NB4 (cell line): ENCODE measurements around the gene NAT10.

Experiments used
- DNase-seq: peaks from one replicate; pipeline ENCODE4 v3.0.0; 2010; ENCODE audit warnings: low read depth
- H3K4me3 ChIP-seq: one replicate; pipeline ENCODE4 v1.5.1; 2011; ENCODE audit warnings: mild to moderate bottlenecking, low read depth, low read length, moderate library complexity
- MYC ChIP-seq: IDR thresholded peaks from 2 replicates; pipeline ENCODE4 v1.6.1; 2011; ENCODE audit warnings: low read depth, low read length
- POLR2A ChIP-seq: IDR thresholded peaks from 2 replicates; pipeline ENCODE4 v1.6.1; 2011; ENCODE audit warnings: mild to moderate bottlenecking; ENCODE audit not compliant: insufficient read length; ENCODE audit errors: extremely low read depth
- TF ChIP-seq, protein P1 (sequence below): IDR thresholded peaks from one replicate; pipeline ENCODE4 v1.5.1; 2012; ENCODE audit warnings: low read depth, low read length
- TF ChIP-seq, protein P2 (sequence below): IDR thresholded peaks from 2 replicates; pipeline ENCODE4 v1.6.1; 2011; ENCODE audit warnings: low read depth, low read length

The NAT10 gene

DNA sequence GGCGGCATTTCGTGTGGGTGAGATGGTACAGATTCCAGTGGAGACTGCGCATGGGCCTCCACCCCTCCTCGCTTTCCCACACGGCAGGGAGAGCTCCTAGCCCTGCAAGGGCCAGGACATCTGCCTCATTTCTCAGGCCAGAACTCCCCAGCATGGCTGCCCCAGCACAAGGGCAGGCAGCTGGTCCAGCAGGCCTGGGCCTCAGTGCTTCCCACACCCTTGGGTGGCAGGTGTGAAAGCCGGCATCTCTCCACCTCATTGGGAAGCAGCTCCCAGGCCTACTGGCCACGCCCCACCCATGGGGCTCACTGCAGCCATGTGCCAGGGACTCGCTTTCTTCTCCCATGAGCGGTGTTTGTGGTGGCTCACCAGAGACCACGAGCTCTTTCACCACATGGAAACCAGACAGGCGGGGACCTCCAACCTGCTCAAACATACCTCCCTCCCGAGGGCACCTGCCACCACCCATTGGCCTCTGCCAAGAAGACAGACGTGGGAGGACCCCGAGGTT is 79.1 kb downstream of the NAT10 start:
- peak; percentile 53 for DNase-seq
- TF ChIP-seq, protein P1, sequence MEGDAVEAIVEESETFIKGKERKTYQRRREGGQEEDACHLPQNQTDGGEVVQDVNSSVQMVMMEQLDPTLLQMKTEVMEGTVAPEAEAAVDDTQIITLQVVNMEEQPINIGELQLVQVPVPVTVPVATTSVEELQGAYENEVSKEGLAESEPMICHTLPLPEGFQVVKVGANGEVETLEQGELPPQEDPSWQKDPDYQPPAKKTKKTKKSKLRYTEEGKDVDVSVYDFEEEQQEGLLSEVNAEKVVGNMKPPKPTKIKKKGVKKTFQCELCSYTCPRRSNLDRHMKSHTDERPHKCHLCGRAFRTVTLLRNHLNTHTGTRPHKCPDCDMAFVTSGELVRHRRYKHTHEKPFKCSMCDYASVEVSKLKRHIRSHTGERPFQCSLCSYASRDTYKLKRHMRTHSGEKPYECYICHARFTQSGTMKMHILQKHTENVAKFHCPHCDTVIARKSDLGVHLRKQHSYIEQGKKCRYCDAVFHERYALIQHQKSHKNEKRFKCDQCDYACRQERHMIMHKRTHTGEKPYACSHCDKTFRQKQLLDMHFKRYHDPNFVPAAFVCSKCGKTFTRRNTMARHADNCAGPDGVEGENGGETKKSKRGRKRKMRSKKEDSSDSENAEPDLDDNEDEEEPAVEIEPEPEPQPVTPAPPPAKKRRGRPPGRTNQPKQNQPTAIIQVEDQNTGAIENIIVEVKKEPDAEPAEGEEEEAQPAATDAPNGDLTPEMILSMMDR, result no peak
- TF ChIP-seq POLR2A (no peak), MYC (no peak)
- TF ChIP-seq, protein P2, sequence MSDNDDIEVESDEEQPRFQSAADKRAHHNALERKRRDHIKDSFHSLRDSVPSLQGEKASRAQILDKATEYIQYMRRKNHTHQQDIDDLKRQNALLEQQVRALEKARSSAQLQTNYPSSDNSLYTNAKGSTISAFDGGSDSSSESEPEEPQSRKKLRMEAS, result 0 out of 2 replicates have a peak, but pooled peaks have one; percentile 7
- H3K4me3 ChIP-seq, result no peak overlapping the region

DNA sequence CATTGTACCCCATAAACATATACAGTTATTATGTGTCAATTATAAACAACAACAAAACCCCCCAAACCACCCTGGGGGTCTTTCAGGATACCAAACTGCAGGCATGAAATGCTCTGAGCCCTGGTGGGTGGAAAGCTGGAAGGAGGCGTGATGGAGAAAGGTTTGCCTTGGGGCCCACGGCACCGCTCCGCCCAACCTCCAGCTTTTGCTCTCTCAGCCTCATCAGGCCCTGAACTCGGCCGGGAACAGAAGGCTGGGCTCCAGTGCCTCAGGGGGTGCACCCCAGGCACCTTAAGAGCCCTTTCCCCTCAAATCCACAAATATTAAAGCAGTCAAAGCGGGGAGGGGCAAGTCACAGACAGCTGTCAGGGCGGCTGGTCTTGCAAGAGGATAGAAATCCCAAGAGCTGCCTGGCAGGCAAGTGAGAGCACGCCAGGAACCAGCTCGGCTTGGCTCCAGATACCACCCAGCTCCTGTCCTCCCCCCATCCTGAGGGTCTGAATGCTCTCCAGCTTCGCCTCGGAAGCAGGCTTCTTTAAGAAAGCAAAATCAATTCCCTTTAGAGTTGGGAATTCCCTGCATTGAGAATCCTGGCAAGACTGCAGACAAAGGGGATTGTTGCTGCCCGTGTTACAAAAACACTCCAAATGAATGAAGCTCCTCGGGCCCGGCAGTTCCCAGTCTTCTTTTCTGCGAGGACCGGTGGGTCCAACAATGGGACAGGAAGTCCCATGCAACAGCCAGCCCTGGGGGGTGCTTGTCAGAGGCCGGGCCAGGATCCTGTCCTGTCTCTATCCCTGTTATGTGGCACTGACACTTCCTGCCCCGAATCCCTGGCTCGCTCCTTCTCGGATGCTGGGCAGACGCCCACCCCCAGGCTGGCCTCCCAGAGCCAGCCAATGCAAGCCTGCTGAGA is 80.8 kb downstream of the NAT10 start:
- DNase-seq, result no peak
- H3K4me3 ChIP-seq, result no peak overlapping the region
- TF ChIP-seq POLR2A, result no peak
- TF ChIP-seq, protein P2, result no peak
- TF ChIP-seq, protein P1, result no peak
- TF ChIP-seq MYC, result no peak

DNA sequence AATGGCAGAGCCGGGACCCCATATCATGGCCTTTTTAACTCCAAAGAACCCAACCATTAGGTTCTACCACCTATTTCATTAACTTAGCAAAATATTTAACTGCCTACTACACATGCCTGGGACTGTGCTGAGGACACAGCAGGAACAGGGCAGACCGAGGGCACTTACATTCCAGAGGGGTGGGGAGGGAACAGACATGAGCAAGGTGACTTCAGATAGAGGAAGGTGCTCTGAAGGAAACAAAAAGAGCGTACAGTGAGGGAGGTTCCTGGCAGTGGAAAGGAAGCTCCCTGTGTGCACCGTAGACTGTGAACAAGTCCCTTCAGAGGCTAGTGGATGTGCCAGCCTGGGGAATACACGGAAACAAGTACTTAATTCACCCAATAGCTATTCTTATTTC is 82.8 kb downstream of the NAT10 start:
- H3K4me3 ChIP-seq, result no peak overlapping the region
- DNase-seq, result no peak
- TF ChIP-seq, protein P1, result no peak
- no peak for TF ChIP-seq POLR2A
- TF ChIP-seq MYC, result no peak
- TF ChIP-seq, protein P2, result no peak

DNA sequence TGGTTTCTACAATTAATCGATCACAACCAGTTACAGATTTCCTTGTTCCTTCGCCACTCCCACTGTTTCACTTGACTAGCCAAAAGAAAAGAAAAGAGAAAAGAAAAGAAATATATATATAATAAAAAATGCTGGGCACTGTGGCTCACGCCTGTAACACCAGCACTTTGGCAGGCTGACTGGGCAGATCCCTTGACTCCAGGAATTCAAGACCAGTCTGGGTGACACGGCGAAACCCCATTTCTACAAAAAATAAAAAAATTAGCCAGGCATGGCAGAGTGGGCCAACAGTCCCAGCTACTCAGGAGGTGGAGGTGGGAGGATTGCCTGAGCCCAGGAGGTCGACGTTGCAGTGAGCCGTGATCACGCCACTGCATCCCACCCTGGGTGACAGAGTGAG is 83.8 kb downstream of the NAT10 start:
- no peak for DNase-seq
- no peak overlapping the region for H3K4me3 ChIP-seq
- no peak for TF ChIP-seq POLR2A
- TF ChIP-seq, protein P1, result no peak
- TF ChIP-seq, protein P2, result no peak
- no peak for TF ChIP-seq MYC

DNA sequence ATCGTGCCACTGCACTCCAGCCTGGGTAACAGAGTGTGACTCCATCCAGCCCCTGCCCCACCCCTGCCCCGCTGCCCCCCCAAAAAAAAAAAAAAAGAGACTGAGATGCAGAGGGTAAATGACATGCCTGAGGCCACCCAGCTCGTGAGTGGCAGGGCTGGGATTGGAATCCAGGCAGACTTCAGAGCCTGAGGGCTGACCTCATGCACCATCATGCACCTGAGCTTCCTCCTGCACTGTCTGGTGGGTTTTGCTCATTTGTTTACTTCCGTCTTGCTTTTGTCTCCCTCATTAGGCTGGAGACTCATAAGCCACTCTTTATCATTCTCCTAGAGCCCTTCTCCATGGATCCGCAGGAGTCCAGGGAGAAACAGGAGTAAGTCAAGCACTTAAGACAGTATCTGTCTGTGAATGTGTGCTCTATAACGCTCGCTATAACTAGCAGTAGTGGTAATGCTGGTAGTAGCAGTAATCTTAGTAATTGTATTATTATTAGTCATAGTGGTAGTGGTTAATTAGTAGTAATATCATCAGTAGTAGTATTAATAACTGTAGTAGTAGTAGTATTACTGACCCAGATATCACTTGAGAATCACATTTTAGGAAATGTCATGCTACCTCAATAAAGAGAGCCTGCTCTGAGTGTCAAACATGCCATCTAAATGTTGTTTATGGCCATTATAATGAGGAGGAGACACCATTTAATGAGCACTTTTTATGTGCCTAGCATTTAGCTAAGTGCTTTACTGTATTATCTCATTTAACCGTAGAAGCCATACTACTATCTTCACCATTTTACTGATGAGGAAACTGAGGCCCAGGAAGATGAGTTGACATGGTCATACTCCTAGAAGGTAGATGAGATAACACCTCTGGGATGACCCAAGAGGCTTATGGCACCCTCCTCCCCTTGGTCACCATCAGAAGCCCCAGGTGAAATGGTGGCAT is 85.0 kb downstream of the NAT10 start:
- TF ChIP-seq, protein P2, result no peak
- TF ChIP-seq, protein P1, result no peak
- no peak for TF ChIP-seq MYC
- no peak for TF ChIP-seq POLR2A
- no peak overlapping the region for H3K4me3 ChIP-seq
- DNase-seq, result no peak
